C4-2B (cell line): Measurements from ENCODE around the gene ITFG2.

Experiments used
- H3K27ac ChIP-seq: fragments of 450-650 bp; 2 replicates; pipeline ENCODE4 v1.5.1; 2017
- CTCF ChIP-seq: fragments of 450-650 bp; conservative IDR thresholded peaks from 2 replicates; pipeline ENCODE4 v1.5.1; 2017; ENCODE audit warnings: mild to moderate bottlenecking
- ZFX ChIP-seq: fragments of 450-650 bp; IDR thresholded peaks from 2 replicates; pipeline ENCODE4 v1.6.1; 2017

ITFG2 gene

GRCh38 chr12:2833810-2834209 is 21.3 kb downstream of the ITFG2 start:
- H3K27ac ChIP-seq = no peak overlapping the region
- TF ChIP-seq ZFX (no peak), CTCF (no peak)

- TF ChIP-seq ZFX = no peak
- TF ChIP-seq CTCF = no peak
- no peak within 1 kb of the TSS for H3K27ac ChIP-seq
Observed at GRCh38 chr12:2834581-2835491, 22.4 kb downstream of the ITFG2 start, which contains the start of gene NRIP2. NRIP2 (minus strand) TSS chr12:2835035; CDS start chr12:2834983, 52 bp downstream.

DNA sequence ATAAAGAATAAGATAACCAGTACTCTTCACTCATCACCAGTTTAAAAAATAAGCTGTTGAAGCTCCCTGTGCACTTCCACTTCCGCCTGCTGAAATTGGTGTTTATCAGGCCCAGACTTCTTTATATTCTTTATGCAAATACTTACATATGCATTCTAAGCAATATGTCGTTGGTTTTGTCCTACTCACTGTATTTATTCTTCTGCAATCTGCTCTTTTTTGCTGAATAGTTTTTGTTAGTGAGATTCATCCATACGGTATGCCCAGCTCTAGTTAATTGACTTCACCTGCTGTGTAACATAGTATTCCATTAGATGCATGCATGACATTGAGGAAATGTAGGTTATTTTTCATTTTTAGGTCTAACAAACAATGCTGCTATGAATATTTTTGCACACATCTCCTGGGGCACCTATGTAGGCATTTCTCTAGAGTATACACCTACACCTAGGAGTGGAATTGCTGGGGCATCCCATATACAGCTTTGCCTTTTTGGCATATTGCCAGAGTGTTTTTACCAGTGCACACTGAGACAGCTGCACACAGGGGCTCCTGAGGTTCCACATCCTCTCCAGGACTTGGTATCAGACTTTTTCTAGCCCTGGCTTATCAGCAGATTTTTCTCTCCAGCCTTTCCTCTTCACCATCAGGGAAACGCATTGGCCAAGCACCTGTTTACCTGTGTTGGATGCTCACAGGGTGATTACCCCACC is 23.4 kb downstream of the ITFG2 start:
- TF ChIP-seq CTCF (no peak), ZFX (no peak)
- no peak overlapping the region for H3K27ac ChIP-seq

- TF ChIP-seq CTCF (no peak), ZFX (no peak)
- H3K27ac ChIP-seq = no peak overlapping the region
Observed at GRCh38 chr12:2836574-2836973, 24.1 kb downstream of the ITFG2 start.

GRCh38 chr12:2841056-2841650 is 28.7 kb downstream of the ITFG2 start:
- no peak for TF ChIP-seq ZFX
- no peak for TF ChIP-seq CTCF
- no peak overlapping the region for H3K27ac ChIP-seq

DNA sequence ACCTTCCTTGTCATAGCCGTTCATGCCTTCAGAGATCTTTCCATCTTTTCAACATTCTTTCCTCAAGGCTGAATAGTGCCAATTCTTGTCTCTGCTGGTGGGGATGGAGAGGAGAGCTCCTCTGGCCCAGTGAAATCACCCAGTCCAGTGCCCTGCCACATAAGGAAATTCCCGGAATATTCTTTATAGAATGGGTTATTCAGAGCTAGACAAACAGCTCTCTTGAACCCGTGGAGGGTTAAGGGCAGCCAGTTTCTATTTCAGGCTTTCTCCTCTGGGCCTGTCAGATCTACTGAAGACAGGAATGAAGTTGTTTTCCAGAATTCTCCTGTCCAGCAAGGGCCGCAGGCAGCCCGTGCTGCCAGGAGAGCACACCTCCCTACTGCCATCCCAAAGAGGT is 30.5 kb downstream of the ITFG2 start:
- TF ChIP-seq ZFX (no peak), CTCF (no peak)
- no peak overlapping the region for H3K27ac ChIP-seq

- no peak for TF ChIP-seq ZFX
- TF ChIP-seq CTCF = no peak
- no peak overlapping the region for H3K27ac ChIP-seq
Observed at GRCh38 chr12:2844786-2845185, 32.3 kb downstream of the ITFG2 start.
